GM19035 (cell line): Measurements from ENCODE around the gene EML6.
"Not testable (repeated sequence)": the region's sequence is repeated elsewhere in the genome, so short reads cannot be mapped to it uniquely, and the experiment has no call there.

Experiments
- ATAC-seq: cut with Tn5 transposase; IDR thresholded peaks from one replicate; pipeline ENCODE4 v1.9.1; 2021; ENCODE audit not compliant: unreplicated experiment

EML6 gene

DNA sequence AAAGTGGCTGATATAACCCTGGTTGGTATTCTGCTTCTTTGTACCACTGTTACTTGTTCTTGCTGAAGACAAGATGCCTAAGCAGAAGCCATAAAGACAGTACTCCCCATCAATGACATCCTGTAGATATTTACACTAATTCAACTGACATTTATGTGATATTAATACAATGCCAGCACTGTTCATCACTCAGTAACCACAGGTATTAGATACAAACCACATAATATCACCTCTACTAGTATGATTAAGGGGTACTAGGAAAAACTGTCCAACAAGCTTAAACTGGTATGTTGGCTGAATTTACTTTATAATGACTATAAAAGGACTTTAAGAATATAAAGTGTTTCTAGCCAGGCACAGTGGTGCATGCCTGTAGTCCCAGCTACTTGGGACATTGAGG, 261.0 kb downstream of the EML6 start:
- ATAC-seq = no peak

DNA sequence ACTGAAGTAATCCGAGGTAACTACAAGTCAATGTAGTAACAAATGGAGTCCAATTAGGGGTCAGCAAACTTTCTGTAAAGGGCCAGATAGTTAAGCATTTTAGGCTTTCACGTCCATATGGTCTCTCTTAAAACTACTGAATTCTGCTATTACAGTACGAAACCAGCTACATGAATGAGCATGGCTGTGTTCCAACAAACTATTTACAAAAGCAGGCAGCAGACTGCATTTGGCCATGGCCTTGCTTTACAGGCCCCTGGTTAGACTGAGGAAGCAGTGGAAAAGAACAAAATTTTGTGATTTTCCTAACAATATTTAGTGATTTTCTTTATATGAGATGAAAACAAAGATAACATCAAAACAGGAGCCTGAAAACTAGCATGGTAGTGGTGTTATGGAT, 262.8 kb downstream of the EML6 start:
- no peak for ATAC-seq

DNA sequence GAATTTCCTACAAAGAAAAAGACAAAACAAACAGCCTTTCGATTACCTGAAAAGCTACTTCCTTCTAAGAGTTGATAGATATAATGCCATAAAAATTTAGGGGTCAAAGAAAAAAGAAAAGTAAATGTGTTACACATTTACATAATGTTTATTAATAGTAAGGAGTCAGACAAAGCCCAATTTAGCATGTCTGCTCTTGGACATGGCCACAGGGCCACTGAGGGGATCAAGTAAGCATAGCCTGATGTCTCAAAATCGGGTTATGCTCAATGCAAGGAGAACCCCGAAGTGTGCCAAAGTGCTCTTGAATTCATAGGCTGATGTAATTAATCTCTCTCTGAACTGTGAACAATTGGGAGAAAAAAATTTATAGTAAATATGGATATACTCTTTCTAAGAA, 265.1 kb downstream of the EML6 start:
- ATAC-seq = no peak

DNA sequence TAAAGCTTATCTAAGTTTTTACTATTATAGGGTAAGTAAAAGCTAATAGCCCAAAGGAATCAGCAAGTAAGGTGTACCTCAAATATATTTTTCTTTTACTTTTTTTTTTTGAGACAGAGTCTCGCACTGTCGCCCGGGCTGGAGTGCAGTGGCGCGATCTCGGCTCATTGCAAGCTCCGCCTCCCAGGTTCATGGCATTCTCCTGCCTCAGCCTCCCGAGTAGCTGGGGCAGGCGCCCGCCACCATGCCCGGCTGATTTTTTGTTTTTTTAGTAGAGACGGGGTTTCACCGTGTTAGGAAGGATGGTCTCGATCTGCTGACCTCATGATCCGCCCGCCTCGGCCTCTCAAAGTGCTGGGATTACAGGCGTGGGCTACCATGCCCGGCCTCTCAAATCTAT, 267.2 kb downstream of the EML6 start:
- ATAC-seq = not testable (repeated sequence)

DNA sequence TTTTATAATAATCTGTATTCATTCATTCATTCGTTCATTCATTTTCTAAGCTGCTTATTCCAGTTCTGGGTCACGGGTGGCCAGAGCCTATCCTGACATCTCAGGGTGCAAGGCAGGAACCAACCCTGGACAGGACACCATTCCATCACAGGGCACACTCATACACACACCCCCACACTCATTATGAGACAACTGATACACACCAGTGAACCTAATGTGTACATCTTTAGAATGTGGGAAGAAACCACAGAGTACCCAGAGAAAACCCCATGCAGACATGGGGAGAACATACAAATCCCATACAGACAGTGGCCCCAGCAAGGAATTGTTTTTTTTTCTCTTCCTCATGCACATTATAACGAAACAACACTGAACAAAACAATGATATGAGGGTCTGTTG, 272.1 kb downstream of the EML6 start:
- ATAC-seq = no peak

DNA sequence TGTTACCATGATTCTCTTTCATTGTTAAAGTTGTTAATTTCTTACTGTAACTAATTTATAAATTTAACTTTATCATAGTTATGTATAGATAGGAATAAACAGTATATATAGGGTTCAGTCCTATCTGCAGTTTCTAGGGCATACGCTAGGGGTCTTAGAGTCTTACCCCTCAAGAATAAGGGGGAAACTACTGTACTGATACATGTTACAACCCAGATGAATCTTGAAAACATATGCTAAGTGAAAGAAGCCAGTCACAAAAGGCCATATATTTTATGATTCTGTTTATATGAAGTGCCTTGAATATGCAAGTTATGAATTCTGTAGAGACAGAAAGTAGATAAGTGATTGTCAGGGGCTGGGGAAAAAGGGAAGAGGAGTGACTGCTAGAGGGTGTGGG, 274.4 kb downstream of the EML6 start:
- no peak for ATAC-seq

DNA sequence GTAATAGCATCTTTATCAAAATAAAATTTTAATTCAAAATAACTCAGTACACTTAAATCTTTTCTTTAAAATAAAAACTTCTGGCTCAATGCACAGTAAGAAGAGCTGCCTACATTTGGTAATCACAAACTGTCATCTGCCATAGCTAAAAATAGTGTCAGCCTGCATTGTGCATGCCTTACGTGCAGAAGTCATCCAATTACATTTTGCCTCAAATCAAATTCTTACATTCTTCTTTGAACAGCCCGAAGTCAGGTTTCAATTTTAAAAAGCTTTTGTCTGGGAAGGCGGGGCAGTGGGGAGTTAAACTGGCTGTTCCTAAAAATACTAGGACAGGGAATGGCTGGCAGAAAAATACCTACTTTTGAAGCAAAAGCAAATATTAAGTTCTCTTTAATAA, 275.7 kb downstream of the EML6 start:
- ATAC-seq = no peak

DNA sequence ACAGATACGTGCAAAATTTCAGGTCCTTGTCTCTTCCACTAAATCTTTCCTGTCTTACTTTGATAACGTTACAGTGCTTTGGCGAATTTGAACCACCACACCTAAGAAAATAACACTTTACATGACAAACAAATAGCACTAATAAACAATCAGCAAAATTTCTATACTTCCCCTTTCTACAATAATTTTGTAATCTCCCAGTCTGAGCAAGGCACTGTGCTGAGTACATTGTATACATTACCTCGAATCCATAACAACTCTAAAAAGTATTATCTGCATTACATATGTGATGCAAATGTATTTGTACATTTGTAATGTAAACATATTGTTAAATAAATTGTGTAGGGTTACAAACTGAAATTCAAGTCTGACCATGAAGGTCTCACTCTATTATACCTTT, 276.9 kb downstream of the EML6 start:
- ATAC-seq = no peak

DNA sequence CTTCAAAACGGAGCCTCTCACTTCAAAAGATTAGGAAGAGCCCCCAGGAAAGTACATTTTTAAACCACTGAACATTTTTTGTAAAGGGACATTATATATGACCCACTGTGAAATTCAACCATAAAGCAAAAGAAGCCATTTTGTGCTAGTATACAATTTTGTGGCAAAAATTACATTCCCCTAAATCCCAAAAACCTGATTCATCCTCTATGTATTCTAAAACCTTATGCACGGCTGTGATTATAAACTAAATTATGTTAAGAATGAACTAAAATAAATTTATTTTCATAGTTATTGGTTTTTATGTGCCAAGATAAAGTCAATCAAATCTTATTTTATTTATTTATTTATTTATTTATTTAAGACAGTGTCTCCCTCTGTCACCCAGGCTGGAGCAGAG, 278.3 kb downstream of the EML6 start:
- ATAC-seq = no peak

DNA sequence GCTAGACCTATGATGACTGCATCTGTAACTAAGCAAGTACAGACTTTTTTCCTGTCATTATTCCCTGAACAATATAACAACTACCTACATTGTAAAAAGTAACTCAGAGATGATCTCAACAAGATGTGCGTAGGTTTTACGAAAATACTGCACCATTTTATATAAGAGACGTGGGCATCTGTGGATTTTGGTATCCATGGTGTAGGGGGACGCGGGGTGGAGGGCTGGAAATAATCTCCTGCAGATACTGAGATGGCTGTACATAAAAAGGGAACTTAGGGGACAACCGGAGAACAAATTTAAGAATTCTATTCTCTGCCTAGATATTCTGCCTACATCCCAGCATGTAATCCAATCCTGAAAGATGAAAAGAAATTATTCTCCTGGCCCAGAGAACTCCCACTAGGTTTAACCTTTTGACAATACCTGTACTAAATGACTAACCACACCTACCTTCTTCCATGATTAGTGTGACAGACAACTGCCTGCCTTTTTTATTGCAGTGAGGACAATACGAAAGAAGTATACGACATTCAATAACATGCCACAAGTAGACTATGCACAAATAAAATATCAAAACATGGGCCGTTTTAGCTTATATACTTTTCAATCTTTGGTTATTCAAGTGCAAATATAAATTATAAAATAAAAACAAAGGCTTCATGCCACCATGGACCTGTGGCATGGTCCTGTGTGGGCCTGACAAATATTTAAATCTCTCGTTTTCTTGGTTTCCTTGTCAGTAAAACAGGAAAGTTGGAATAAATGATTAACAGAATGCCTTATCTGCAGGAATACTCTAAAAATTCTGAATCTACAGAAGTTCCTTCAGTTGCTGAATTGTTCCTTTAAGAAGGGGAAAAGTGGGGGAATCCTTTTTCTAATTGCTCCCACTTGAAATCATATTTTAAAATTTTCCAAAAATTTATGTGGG, 280.5 kb downstream of the EML6 start:
- ATAC-seq = no peak

DNA sequence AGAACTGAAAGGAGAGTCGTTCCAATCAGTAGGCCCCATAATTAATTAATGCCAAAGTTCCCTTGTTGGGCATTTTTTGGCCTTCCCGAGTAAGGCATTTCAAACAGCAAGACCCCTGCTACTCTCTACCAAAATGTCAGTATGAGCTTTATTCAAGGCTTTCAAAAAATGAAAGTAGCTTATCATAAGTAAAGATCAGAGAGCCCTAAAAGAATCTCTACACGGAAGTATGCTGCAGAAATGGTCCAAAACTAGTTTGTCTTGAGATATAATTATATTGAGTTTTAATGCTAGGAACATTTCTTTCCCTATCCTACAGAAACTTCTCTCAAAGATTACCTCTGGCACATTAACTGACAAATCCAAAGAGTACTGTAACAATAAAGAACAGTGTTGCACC, 282.8 kb downstream of the EML6 start:
- ATAC-seq = no peak

DNA sequence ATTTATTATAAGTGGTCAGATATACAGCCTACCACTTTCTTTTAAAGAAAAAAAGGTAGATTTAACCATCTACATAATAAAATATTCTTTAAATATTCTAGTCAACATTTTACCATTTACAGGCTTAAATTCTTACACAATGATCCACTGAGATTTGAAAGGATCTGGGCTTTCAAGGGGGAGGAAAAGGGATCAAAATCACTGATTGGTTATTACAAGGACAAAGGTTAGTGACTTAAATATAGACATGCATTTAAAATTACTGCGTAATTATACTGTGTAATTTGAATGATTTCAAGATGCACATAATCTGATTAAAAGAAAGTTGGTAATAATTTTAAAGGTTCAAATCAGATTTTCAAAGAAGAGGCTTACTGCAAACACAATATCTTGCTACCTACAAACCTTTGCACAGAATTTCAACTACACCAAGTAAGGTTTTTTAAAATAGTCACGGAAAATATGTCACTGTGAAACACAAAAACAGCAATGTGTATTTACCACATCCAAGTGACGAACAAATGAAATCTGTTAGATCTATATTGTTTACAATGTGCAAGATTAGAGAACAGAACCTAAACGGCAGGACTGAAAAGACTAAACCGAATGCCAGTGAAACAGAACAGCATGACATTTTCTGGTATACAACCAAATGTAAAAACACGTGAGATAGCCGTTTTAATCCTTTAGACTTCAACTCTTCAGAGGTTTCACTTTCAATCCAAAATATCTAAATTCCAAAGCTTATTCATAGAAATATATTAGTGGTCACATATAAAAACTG, 286.0 kb downstream of the EML6 start:
- ATAC-seq = no peak

DNA sequence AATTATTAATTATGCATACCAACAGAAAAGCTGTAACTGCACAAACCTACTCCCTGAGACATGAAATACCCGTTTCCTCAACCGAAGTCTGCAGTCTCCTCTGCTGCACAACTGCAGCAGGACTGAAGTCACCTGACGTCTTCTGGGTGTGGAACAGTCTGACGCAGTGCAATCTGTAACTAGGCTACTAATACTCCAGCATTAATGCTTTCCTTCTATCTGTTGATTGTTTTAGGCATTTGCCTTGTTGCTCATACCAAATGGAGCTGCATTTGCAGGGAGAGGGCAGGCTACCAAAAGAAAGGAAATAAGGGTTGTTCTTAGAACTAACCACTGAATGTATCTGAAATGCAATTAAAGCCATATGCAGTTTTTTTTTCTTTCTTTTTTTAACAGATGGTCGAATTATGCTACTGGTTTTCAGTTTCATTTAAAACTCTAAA, 286.7 kb downstream of the EML6 start:
- ATAC-seq = peak; percentile 97

DNA sequence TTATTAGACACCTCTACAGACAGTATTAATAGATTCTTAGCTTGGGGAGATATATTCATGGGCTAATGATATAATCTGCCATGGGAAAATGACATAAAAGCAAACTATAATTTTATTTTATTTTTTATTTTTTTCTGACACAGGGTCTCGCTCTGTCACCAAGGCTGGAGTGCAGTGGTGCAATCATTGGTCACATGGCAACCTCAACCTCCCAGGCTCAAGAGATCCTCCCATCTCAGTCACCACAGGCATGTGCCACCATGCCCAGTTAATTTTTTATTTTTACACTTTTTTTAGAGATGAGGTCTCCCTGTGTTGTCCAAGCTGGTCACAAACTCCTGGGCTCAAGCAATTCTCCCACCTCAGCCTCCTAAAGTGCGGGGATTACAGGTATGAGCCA, 287.5 kb downstream of the EML6 start:
- ATAC-seq = no peak

DNA sequence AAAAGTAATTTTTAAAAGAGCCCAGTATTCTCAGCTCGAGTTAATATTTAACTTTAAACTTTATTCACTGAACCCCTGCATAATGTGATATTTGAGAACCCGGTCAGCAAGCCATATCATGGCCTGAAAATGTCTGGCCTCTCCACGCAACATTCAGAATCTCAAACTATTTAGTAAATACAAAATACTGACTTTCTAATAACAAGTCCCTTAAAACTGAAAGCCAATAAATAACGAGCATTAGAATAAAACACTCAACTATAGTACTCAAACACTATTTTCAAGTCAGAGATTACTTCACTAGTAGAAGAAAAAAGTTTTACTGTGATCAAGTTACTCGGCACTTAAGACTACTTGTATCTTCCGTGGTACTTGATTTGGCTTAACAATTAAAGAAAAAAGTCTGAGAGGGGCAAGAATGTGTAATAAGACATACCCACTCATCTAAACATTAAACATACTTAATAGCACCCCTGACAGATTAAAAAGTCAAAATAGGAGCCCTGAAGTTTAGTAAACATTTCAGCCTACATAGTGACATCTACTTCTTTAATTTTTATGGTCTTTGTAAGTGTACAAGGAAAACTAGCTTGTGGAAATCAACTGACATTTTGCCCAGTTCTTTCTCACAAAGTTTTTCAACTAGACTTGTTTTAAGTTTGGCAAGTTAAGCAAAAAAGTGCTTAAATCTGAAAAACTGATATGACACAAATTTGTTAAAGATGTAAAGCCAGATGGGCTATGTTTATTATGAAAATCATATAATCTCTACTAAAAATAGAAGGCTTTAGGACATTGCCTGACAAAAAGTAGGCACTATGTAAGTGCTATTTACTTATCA, 288.6 kb downstream of the EML6 start:
- ATAC-seq = no peak

DNA sequence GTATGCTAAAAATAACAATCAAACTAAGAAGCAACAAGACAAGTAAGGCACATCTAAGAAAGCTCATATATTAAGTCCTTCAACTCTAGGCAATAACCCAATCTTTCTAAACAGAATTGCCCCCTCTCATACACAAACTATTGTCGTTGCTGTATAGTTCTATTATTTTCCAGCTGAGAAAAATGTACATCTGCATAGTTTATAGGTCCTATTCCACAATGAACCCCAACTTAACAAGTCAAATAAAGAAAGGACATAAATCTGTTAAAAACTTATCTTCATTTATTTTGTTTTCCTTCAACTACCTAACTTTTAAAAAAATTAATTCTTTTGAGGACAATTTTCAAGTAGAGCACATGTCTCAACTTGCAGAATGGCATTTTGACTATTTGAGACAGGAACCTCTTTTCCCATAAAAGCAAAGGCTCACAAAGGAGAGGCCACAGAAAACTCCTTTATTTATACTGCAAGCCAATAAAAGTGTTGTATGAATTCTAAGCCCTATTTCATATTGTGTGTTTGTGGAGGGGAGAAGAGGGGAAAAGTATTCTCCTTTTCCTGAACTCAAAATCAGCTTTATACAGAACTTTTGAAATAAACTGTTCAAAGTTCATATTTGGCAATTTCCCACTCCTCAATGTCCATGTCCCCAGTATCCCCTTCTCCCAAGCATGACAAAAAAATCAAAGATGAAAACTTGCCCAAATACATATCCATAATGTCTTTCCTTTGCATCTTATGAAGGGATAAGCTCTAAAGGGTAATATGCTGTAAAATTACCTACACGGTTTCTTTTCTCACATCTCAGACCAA, 289.4 kb downstream of the EML6 start:
- no peak for ATAC-seq

DNA sequence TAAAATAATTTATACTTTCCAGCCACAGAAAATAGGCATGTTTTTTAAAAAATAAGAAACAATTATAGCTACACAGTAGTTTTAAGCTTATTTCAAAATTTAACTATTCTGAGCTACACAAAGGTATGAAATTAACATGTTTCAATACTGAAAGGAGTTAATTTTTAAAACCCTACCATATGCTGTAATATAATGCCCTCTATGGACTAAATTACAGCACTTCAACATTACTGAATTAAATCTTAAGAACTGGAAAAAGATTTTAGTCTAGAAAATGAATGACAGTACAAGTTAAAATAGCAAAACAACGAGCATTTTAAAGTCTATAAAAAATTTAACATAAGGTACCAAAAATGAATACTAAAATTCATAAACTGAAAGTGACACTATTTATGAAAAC, 290.5 kb downstream of the EML6 start:
- no peak for ATAC-seq

DNA sequence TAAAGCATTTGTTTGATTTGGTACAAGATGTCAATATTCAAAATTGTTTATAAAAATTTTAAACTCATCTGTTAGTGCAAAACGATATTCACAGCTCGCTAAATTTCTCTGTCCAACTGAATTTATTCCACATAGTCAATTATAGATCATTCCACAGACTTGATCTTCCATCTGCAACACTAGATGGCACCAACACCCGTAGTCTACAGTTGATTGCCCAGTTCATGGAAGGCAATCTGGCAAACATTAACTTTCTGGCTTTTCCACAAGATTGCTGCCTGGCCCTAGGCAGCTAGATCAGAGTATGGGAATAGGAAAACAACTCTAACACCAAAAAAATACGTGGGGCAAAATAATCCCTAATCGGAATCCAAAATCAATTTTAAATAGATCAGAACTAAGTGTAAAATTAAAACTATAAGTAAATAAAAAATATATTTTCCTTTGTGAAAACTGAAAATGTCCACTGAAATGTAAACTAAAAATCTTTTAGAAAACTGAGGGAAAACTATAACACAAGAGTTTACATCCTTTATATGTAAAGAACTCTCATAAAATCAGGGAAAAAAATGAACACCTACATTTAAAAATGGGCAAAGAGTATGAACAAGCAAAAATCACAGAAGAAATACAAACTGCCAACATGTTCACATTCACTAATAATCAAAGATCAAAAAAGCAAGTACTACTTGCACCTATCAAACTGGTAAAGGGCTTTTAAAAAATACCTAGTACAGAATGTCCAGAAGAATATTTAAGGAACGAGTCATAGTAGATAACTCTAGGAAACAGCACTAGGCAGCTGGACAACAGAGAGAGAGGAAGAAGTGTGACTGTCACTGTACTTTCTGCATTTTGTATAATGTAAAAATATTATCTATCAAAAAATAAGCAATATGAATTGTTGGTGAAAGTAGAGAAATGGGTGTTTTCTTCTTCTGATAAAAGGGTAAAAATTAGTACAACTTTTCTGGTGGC, 291.8 kb downstream of the EML6 start:
- no peak for ATAC-seq

DNA sequence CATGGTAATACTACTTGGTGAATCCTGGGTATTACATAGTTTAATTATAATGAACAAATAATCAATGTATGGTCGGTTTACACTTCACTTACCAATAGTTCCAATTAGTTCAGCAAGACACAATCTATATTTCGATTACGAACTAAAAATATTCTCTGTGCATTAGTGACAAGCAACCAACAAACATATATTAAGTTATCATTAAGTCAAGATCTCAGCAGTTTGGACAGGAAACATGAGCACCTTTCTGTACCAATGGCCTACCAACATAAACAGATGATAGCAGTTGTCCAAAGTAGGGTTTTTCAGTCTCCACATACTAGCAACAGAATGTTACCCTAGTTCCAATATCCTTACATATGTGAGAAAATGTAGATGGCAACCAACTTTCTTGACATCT, 294.0 kb downstream of the EML6 start:
- ATAC-seq = no peak
